Stimulated activated CD4-positive, alpha-beta T cell treated with anti-CD3 and anti-CD28 coated beads, Interleukin-4, amount 100 ng/mL, for 48 hours (primary cell): ENCODE data around the gene IRF4.

Source experiments
- DNase-seq, 2 donors: peaks; one replicate each; pipeline ENCODE4 v3.0.0-alpha.2; 2020; ENCODE audit warnings: low read depth in 2 of 2

IRF4 gene

GRCh38 chr6:381742-382461 lies 9.7 kb upstream of the IRF4 start:
- DNase-seq, result no peak

GRCh38 chr6:382883-383810 lies 8.4 kb upstream of the IRF4 start:
- DNase-seq, result no peak

- no peak for DNase-seq
Observed at GRCh38 chr6:383856-384255, 7.7 kb upstream of the IRF4 start.

GRCh38 chr6:384898-385297 lies 6.7 kb upstream of the IRF4 start:
- no peak for DNase-seq

GRCh38 chr6:385614-386013 lies 5.9 kb upstream of the IRF4 start:
- no peak for DNase-seq

GRCh38 chr6:386688-387266 lies 4.8 kb upstream of the IRF4 start:
- no peak for DNase-seq

GRCh38 chr6:387293-387741 lies 4.2 kb upstream of the IRF4 start:
- DNase-seq, result no peak

- no peak for DNase-seq
Observed at GRCh38 chr6:388202-388903, 3.2 kb upstream of the IRF4 start.

- no peak for DNase-seq
Observed at GRCh38 chr6:389143-389542, 2.4 kb upstream of the IRF4 start.

- DNase-seq, result no peak
Observed at GRCh38 chr6:389622-390021, 1.9 kb upstream of the IRF4 start.

- peak in 1 of 2 donors; percentile 43 for DNase-seq
Observed at GRCh38 chr6:390914-391558, 516 bp upstream of the IRF4 start.

- no peak for DNase-seq
Observed at GRCh38 chr6:392441-393390, 1.2 kb downstream of the IRF4 start.

GRCh38 chr6:393391-394221 lies 2.1 kb downstream of the IRF4 start:
- peak in 1 of 2 donors; percentile 30 for DNase-seq

GRCh38 chr6:394641-395289 lies 3.2 kb downstream of the IRF4 start:
- no peak for DNase-seq

- DNase-seq, result no peak
Observed at GRCh38 chr6:395432-396125, 4.0 kb downstream of the IRF4 start.

- DNase-seq, result no peak
Observed at GRCh38 chr6:396126-396520, 4.6 kb downstream of the IRF4 start.

- DNase-seq, result no peak
Observed at GRCh38 chr6:397056-397455, 5.5 kb downstream of the IRF4 start.

GRCh38 chr6:397604-398003 lies 6.1 kb downstream of the IRF4 start:
- DNase-seq, result no peak
